Keratinocyte (primary cell): ENCODE results near the gene UBE2N.

Experiments
- CTCF ChIP-seq, 3 experiments: IDR thresholded peaks in 1 of 3; conservative IDR thresholded peaks in 1 of 3; optimal IDR thresholded peaks in 1 of 3; 2 replicates in 2 of 3; 3 replicates in 1 of 3; pipeline versions ENCODE3 to v1.5.1; 2011; ENCODE audit warnings: low read length in 3 of 3, mild to moderate bottlenecking in 3 of 3, moderate library complexity in 2 of 3, control low read depth in 1 of 3, inconsistent platforms in 1 of 3; ENCODE audit not compliant: insufficient read depth in 2 of 3; ENCODE audit errors: extremely low read depth in 1 of 3
- EZH2 ChIP-seq: IDR thresholded peaks from one replicate; pipeline ENCODE4 v1.6.1; 2012; ENCODE audit warnings: inconsistent platforms, mild to moderate bottlenecking, low read length, moderate library complexity

GRCh38 chr12:93365616-93366405 lies 75.9 kb downstream of the UBE2N start:
- TF ChIP-seq CTCF (optimal IDR thresholded peaks at IDR 0.05 in 1 of 3, IDR thresholded peaks at IDR 0.05 in 1 of 3, conservative IDR thresholded peaks at IDR 0.05 in 1 of 3; ENCODE audit: extremely low read depth in 1 of 3, insufficient read depth in 2 of 3, low read length in 3 of 3) (no peak), EZH2 (no peak)
